SK-N-SH (cell line): ENCODE results near the gene CLEC12A. TPM values are rescaled to one million over a fixed set of nuclear protein-coding genes. Genes with fewer than 3 reads are reported as not detected.

Experiments
- CTCF ChIA-PET: fragments of 300-600, 350-600 bp; formaldehyde crosslinking; extraction: SDS; loops from one replicate; lab custom pipeline; 2021; lab: Yijun Ruan, JAX
- POLR2A ChIA-PET: fragments of 350-600 bp; sonication (Branson Sonifier 250); formaldehyde crosslinking; extraction: SDS; loops from one replicate; lab custom pipeline; 2020; ENCODE audit warnings: antibody characterized with exemption, inconsistent platforms; lab: Yijun Ruan, JAX
- DNase-seq: peaks from one replicate; pipeline ENCODE4 v3.0.0; 2012
- H2AFZ ChIP-seq: fragments of 200-600 bp; sonication (generic); 2 replicates; pipeline ENCODE4 v1.8.1; 2016; ENCODE audit warnings: antibody characterized with exemption, mild to moderate bottlenecking, low read depth
- H3F3A ChIP-seq: fragments of 200-600 bp; sonication (generic); replicated peaks from 2 replicates; pipeline ENCODE3; 2016; ENCODE audit warnings: antibody characterized with exemption, mild to moderate bottlenecking; ENCODE audit not compliant: insufficient read depth
- H3K27ac ChIP-seq, 2 experiments: fragments of 200-500 bp in 1 of 2; fragments of 200-600 bp in 1 of 2; sonication (Bioruptor generic) in 1 of 2; sonication (generic), shearing (Covaris generic) in 1 of 2; 2 replicates each; pipeline versions ENCODE4 v1.5.1 to v1.6.1; 2014 to 2016; ENCODE audit warnings: low read depth in 2 of 2, inconsistent platforms in 1 of 2, low read length in 1 of 2, mild to moderate bottlenecking in 1 of 2, mixed read lengths in 1 of 2
- H3K27me3 ChIP-seq: fragments of 200-600 bp; sonication (generic), shearing (Covaris generic); 2 replicates; pipeline ENCODE4 v1.6.1; 2016; ENCODE audit warnings: mixed run types; ENCODE audit not compliant: insufficient read depth
- H3K36me3 ChIP-seq, 2 experiments: fragments of 200-500 bp in 1 of 2; fragments of 200-600 bp in 1 of 2; sonication (Bioruptor generic) in 1 of 2; sonication (generic) in 1 of 2; replicated peaks in 1 of 2; 2 replicates each; pipeline versions ENCODE3 to v1.5.1; 2014 to 2016; ENCODE audit warnings: low read length in 1 of 2, mild to moderate bottlenecking in 1 of 2; ENCODE audit not compliant: insufficient read depth in 2 of 2, control insufficient read depth in 1 of 2
- H3K4me1 ChIP-seq, 2 experiments: fragments of 200-500 bp in 1 of 2; fragments of 200-600 bp in 1 of 2; sonication (Bioruptor generic) in 1 of 2; sonication (generic), shearing (Covaris generic) in 1 of 2; 2 replicates each; pipeline versions ENCODE4 v1.5.1 to v1.6.1; 2014 to 2016; ENCODE audit warnings: low read depth in 1 of 2, low read length in 1 of 2, mixed run types in 1 of 2; ENCODE audit not compliant: insufficient read depth in 2 of 2, control insufficient read depth in 1 of 2
- H3K4me2 ChIP-seq: fragments of 200-600 bp; sonication (generic), shearing (Covaris generic); 2 replicates; pipeline ENCODE4 v1.6.1; 2017; ENCODE audit warnings: mixed run types
- H3K4me3 ChIP-seq, 2 experiments: fragments of 200-500 bp in 1 of 2; fragments of 200-600 bp in 1 of 2; sonication (Bioruptor generic) in 1 of 2; sonication (generic), shearing (Covaris generic) in 1 of 2; 2 replicates each; pipeline versions ENCODE4 v1.5.1 to v1.8.1; 2014 to 2016; ENCODE audit warnings: low read depth in 2 of 2, inconsistent platforms in 1 of 2, low read length in 1 of 2, mild to moderate bottlenecking in 1 of 2, mixed read lengths in 1 of 2, moderate library complexity in 1 of 2
- H3K79me2 ChIP-seq: fragments of 200-600 bp; sonication (generic); 2 replicates; pipeline ENCODE4 v1.8.1; 2017; ENCODE audit warnings: mild to moderate bottlenecking; ENCODE audit not compliant: insufficient read depth
- H3K9ac ChIP-seq: fragments of 200-600 bp; sonication (generic); 2 replicates; pipeline ENCODE4 v1.6.1; 2017; ENCODE audit warnings: mixed run types
- H3K9me2 ChIP-seq: fragments of 200-600 bp; sonication (generic); 2 replicates; pipeline ENCODE4 v1.6.1; 2017; ENCODE audit warnings: mixed run types
- H3K9me3 ChIP-seq: fragments of 200-600 bp; sonication (generic); 2 replicates; pipeline ENCODE4 v1.6.1; 2017; ENCODE audit warnings: mixed run types, mild to moderate bottlenecking, moderate library complexity
- H4K20me1 ChIP-seq: fragments of 200-600 bp; sonication (generic); 2 replicates; pipeline ENCODE4 v1.6.1; 2017; ENCODE audit warnings: mild to moderate bottlenecking, mixed run types; ENCODE audit not compliant: insufficient read depth
- CHD2 ChIP-seq: fragments of 150-350 bp; IDR thresholded peaks from 2 replicates; pipeline ENCODE4 v1.6.1; 2018; ENCODE audit warnings: low read length; ENCODE audit not compliant: partially characterized antibody
- ELF1 ChIP-seq: IDR thresholded peaks from 2 replicates; pipeline ENCODE4 v1.4.0; 2012
- FOXJ3 ChIP-seq: sonication (generic); formaldehyde crosslinking; IDR thresholded peaks from 2 replicates; pipeline ENCODE4 v1.5.1; 2020; ENCODE audit warnings: mild to moderate bottlenecking, missing genetic modification reagents
- FOXM1 ChIP-seq: IDR thresholded peaks from 2 replicates; pipeline ENCODE4 v1.4.0; 2012; ENCODE audit warnings: low read depth, mild to moderate bottlenecking
- IRF3 ChIP-seq: fragments of 150-350 bp; IDR thresholded peaks from 2 replicates; pipeline ENCODE4 v1.6.1; 2016; ENCODE audit warnings: mild to moderate bottlenecking, low read depth, low read length
- JUND ChIP-seq: IDR thresholded peaks from 2 replicates; pipeline ENCODE4 v1.4.0; 2012
- MAX ChIP-seq: IDR thresholded peaks from 2 replicates; pipeline ENCODE4 v1.4.0; 2012; ENCODE audit warnings: low read depth
- MEF2A ChIP-seq: IDR thresholded peaks from 2 replicates; pipeline ENCODE4 v1.4.0; 2012; ENCODE audit warnings: low read depth, borderline replicate concordance
- MXI1 ChIP-seq: IDR thresholded peaks from 2 replicates; pipeline ENCODE4 v1.6.1; 2012; ENCODE audit warnings: mild to moderate bottlenecking, low read depth, low read length, improper control_type of control experiment
- NFIC ChIP-seq: IDR thresholded peaks from 2 replicates; pipeline ENCODE4 v1.4.0; 2012; ENCODE audit warnings: borderline replicate concordance
- PBX3 ChIP-seq: IDR thresholded peaks from 2 replicates; pipeline ENCODE4; 2012
- POLR2AphosphoS5 ChIP-seq: IDR thresholded peaks from 2 replicates; pipeline ENCODE4 v1.6.1; 2012; ENCODE audit warnings: low read depth, low read length
- RCOR1 ChIP-seq: fragments of 150-350 bp; IDR thresholded peaks from 2 replicates; pipeline ENCODE4 v1.6.1; 2017; ENCODE audit warnings: antibody characterized with exemption, low read length
- RXRA ChIP-seq: IDR thresholded peaks from 2 replicates; pipeline ENCODE4 v1.4.0; 2012; ENCODE audit warnings: low read depth, mild to moderate bottlenecking, borderline replicate concordance
- SMC3 ChIP-seq: IDR thresholded peaks from 2 replicates; pipeline ENCODE4 v1.6.1; 2012; ENCODE audit warnings: low read depth, low read length, improper control_type of control experiment
- TAF1 ChIP-seq: IDR thresholded peaks from 2 replicates; pipeline ENCODE4 v1.6.1; 2012; ENCODE audit warnings: low read depth, mild to moderate bottlenecking, low read length, moderate library complexity, borderline replicate concordance
- TCF12 ChIP-seq: IDR thresholded peaks from 2 replicates; pipeline ENCODE4 v1.4.0; 2012
- TEAD4 ChIP-seq: IDR thresholded peaks from 2 replicates; pipeline ENCODE4 v1.4.0; 2012; ENCODE audit warnings: mild to moderate bottlenecking, borderline replicate concordance; ENCODE audit not compliant: insufficient read depth
- WGBS: methylation state at CpG from one replicate; pipeline ENCODE4 v1.1.6; 2017; ENCODE audit warnings: low lambda C conversion rate; 5-methylcytosine and 5-hydroxymethylcytosine counted together
- polyA plus RNA-seq, 3 experiments: library from polyadenylated mRNA; depleted of rRNA; stranded (reverse); fragments of >200 nt; gene quantifications; 2 replicates each; pipeline ENCODE4 v1.2.3, GENCODE V29; 2012

The CLEC12A gene
- polyA plus RNA-seq, 1 of the 3 experiments (the other 2 are of a cell fraction), result not detected

- TF ChIP-seq POLR2AphosphoS5 (no peak), TCF12 (no peak), IRF3 (no peak), SMC3 (no peak), FOXJ3 (no peak), MXI1 (no peak)
Measured at GRCh38 chr12:9957834-9958233, 13.4 kb upstream of the CLEC12A start (continued).

DNA sequence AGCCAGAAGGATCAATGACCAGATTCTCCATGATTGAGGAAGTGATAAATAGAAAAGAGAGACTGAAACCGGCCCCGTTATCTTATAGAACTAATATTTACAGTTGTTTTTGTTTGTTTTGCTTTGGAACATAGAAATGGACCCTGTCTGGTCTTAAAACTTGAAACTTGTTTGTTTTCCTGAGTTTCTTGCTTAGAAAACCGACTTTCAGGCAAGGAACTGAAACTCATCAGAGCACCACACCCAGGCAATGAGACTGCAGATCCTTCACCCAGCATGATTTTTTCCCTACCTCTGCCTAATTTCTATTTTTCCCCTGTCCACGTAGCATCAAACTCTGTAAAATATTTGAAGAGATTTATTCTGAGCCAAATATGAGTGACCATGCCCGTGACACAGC, 10.6 kb upstream of the CLEC12A start:
- 9% methylated on average over 5 of the region's 5 CpGs for WGBS
- H2AFZ ChIP-seq, result no peak overlapping the region
- no peaks in the 10 kb centered on the region for H3K4me1 ChIP-seq
- H3K79me2 ChIP-seq, result no peaks in the 10 kb centered on the region
- no peak overlapping the region for H3K27ac ChIP-seq
- H3K4me3 ChIP-seq, result no peak overlapping the region
- no peaks in the 10 kb centered on the region for H3K9me2 ChIP-seq
- TF ChIP-seq RCOR1 (no peak), JUND (no peak), PBX3 (no peak), TAF1 (no peak), TEAD4 (no peak), MAX (no peak), POLR2AphosphoS5 (no peak), FOXM1 (no peak), RXRA (no peak), IRF3 (no peak), NFIC (no peak), MXI1 (no peak), MEF2A (no peak), TCF12 (no peak), CHD2 (no peak), ELF1 (no peak)
- DNase-seq, result no peak
- H3K36me3 ChIP-seq, result no peaks in the 10 kb centered on the region
- no peaks in the 10 kb centered on the region for H3K9me3 ChIP-seq
- no peaks in the 10 kb centered on the region for H3K27me3 ChIP-seq
- POLR2A ChIA-PET, result no interaction called here
- H3F3A ChIP-seq, result no peaks in the 10 kb centered on the region
- CTCF ChIA-PET, result no interaction called here
- no peaks in the 10 kb centered on the region for H4K20me1 ChIP-seq
- H3K9ac ChIP-seq, result no peak overlapping the region
- H3K4me2 ChIP-seq, result no peak overlapping the region
